T-cell (primary cell): Measurements from ENCODE around the gene CABLES1. TPM values are rescaled to one million over a fixed set of nuclear protein-coding genes. Genes with fewer than 3 reads are reported as not detected.
A peak's percentile ranks its signal among the peaks of the same experiment; 100 is the strongest.

Experiments used
- ATAC-seq, 4 experiments: fragments of 200-7000 bp in 3 of 4; fragments of 150-1000 bp in 1 of 4; cut with Tn5 transposase; replicated peaks in 1 of 4; 1 replicate in 3 of 4; 2 replicates in 1 of 4; pipeline ENCODE4 v1.10.0; 2021; ENCODE audit warnings: moderate library complexity in 3 of 4, mild to moderate bottlenecking in 2 of 4, moderate number of reproducible peaks in 1 of 4
- CTCF ChIA-PET, 2 donors: fragments of 300-600 bp; sonication (Branson Sonifier 250); formaldehyde crosslinking; loops; one replicate each; lab custom pipeline; 2022; ENCODE audit warnings: antibody characterized with exemption in 2 of 2; lab: Charles Lee
- POLR2A ChIA-PET, 2 donors: fragments of 300-600 bp; sonication (Branson Sonifier 250); formaldehyde crosslinking; loops; one replicate each; lab custom pipeline; 2022; ENCODE audit warnings: antibody characterized with exemption in 2 of 2; lab: Charles Lee
- DNase-seq, 35 experiments: peaks; one replicate each; pipeline versions ENCODE4 v3.0.0 to v3.0.0-alpha.2; 2013 to 2023
- H3K27ac ChIP-seq: one replicate; pipeline ENCODE4 v1.5.1; 2013; ENCODE audit warnings: low read length
- H3K27me3 ChIP-seq, 2 experiments: replicated peaks in 1 of 2; 1 replicate in 1 of 2; 2 replicates in 1 of 2; pipeline versions ENCODE4 v1.6.1 to v1.7.0; 2013; ENCODE audit warnings: low read length in 1 of 2, mixed read lengths in 1 of 2; ENCODE audit not compliant: control insufficient read depth in 2 of 2, insufficient read depth in 2 of 2; ENCODE audit errors: extremely low read depth in 1 of 2
- H3K36me3 ChIP-seq, 2 donors: 1 replicate in 1 of 2; 2 replicates in 1 of 2; pipeline versions ENCODE4 v1.6.1 to v1.7.0; 2013; ENCODE audit warnings: low read length in 1 of 2; ENCODE audit not compliant: control insufficient read depth in 2 of 2, insufficient read depth in 1 of 2; ENCODE audit errors: extremely low read depth in 1 of 2
- H3K4me1 ChIP-seq, 2 experiments: 1 replicate in 1 of 2; 2 replicates in 1 of 2; pipeline versions ENCODE4 v1.6.1 to v1.7.0; 2013; ENCODE audit warnings: low read length in 2 of 2, mixed read lengths in 1 of 2; ENCODE audit not compliant: insufficient read depth in 2 of 2, control insufficient read depth in 1 of 2; ENCODE audit errors: extremely low read depth in 1 of 2
- H3K4me3 ChIP-seq, 2 donors: 1 replicate in 1 of 2; 2 replicates in 1 of 2; pipeline versions ENCODE4 v1.5.1 to v1.7.0; 2013; ENCODE audit warnings: mild to moderate bottlenecking in 2 of 2, low read length in 1 of 2, moderate library complexity in 1 of 2; ENCODE audit not compliant: control insufficient read depth in 1 of 2; ENCODE audit errors: extremely low read depth in 1 of 2
- H3K9me3 ChIP-seq: 2 replicates; pipeline ENCODE4 v1.7.0; 2013
- H3K27ac Mint-ChIP-seq, 2 donors: one replicate each; pipeline ENCODE4 v1.8.0; 2020 to 2021; ENCODE audit warnings: mild to moderate bottlenecking in 2 of 2, mixed read lengths in 2 of 2
- H3K27me3 Mint-ChIP-seq, 2 donors: one replicate each; pipeline ENCODE4 v1.8.0; 2021 to 2022; ENCODE audit warnings: mixed read lengths in 2 of 2
- H3K36me3 Mint-ChIP-seq: one replicate; pipeline ENCODE4 v1.8.0; 2021; ENCODE audit warnings: mixed read lengths
- H3K4me1 Mint-ChIP-seq, 3 donors: one replicate each; pipeline ENCODE4 v1.8.0; 2020 to 2022; ENCODE audit warnings: mixed read lengths in 3 of 3, mild to moderate bottlenecking in 1 of 3
- H3K4me3 Mint-ChIP-seq, 3 donors: one replicate each; pipeline ENCODE4 v1.8.0; 2020 to 2022; ENCODE audit warnings: mild to moderate bottlenecking in 3 of 3, mixed read lengths in 3 of 3, moderate library complexity in 3 of 3
- H3K9me3 Mint-ChIP-seq, 3 donors: one replicate each; pipeline ENCODE4 v1.8.0; 2020 to 2022; ENCODE audit warnings: mixed read lengths in 3 of 3
- WGBS: methylation state at CpG from one replicate; pipeline ENCODE4 v1.1.5; 2013; ENCODE audit warnings: missing lambda C conversion rate; ENCODE audit not compliant: insufficient coverage; 5-methylcytosine and 5-hydroxymethylcytosine counted together
- total RNA-seq, 35 experiments: library from RNA in 6 of 35; stranded (reverse) in 6 of 35; fragments of 120-200 nt in 1 of 35; gene quantifications; one replicate each; pipeline versions ENCODE4 v1.2.1 to v1.2.4 and lab custom pipeline; 2013 to 2026

Gene CABLES1
- total RNA-seq, 5 donors from 2014 or later (not counting 1 experiment from before 2014, with no cell fraction given): 0.23 to 1.7 (median 0.85) TPM

DNA sequence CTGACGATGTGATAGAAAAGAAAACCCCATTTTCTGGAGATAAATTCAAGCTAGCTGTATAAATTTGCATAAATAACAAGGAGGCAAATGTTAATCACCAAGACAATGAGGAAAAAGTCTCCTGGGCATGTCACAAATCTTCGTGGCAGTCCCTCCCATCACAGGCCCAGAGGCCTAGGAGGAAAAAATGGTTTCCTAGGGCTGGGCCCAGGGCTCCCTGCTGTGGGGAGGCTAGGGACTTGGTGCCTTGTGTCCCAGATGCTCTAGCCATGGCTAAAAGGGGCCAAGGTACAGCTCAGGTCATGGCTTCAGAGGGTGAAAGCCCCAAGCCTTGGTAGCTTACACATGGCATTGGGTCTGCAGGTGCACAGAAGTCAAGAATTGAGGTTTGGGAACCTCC is 134.6 kb downstream of the CABLES1 start:
- WGBS: 86% methylated on average over 1 of the region's 2 CpGs
- Mint-ChIP-seq H3K36me3 (peaks cover 12% of the 10 kb centered on the region), H3K27ac (no peak overlapping the region)

DNA sequence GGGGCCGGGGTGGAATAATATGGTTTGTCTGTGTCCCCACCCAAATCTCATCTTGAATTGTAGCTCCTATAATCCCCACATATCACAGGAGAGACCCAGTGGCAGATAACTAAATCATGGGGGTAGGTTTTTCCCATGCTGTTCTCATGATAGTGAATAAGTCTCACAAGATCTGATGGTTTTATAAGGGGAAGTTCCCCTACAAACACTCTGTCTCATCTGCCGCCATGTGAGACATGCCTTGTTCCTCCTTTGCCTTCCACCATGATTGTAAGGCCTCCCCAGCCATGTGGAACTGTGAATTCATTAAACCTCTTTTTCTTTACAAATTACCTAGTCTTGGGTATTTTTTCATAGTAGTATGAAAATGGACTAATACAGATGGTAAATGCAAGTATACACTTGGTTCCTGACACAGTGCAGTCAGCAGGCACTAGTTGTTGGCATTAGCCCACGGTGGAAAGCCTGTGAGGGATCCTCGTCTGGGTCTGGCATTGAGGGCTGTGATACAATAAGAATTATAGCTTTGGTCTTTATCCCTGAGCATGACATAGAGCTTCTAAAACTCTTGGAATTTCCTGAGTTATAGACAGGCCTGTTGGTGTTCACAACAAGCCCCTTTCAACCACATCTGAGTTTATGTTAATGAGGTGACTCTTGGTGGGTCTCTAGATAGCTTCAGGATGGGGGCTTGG is 135.8 kb downstream of the CABLES1 start:
- POLR2A ChIA-PET: no interaction called here
- 100% methylated on average over 1 of the region's 4 CpGs for WGBS
- Mint-ChIP-seq H3K27me3 (no peaks in the 10 kb centered on the region), H3K4me3 (no peak overlapping the region), H3K4me1 (peaks cover 20 to 26% (median 23%) of the 10 kb centered on the region in 3 donors), H3K9me3 (peaks cover 7 to 30% (median 10%) of the 10 kb centered on the region in 3 donors), H3K27ac (no peak overlapping the region), H3K36me3 (peaks cover 12% of the 10 kb centered on the region)
- CTCF ChIA-PET: no interaction called here
- Histone ChIP-seq H3K27me3 (no peaks in the 10 kb centered on the region), H3K4me1 (peaks cover 0 to 9% of the 10 kb centered on the region in 2 experiments), H3K9me3 (no peaks in the 10 kb centered on the region), H3K4me3 (no peak overlapping the region), H3K27ac (no peak overlapping the region), H3K36me3 (no peaks in the 10 kb centered on the region)
- no peak for DNase-seq
- ATAC-seq: no peak

More for the DNA sequence above, 134.6 kb downstream of the CABLES1 start:
- peaks cover 7 to 30% (median 10%) of the 10 kb centered on the region in 3 donors for H3K9me3 Mint-ChIP-seq
- Histone ChIP-seq H3K36me3 (no peaks in the 10 kb centered on the region), H3K4me1 (peaks cover 0 to 9% of the 10 kb centered on the region in 2 experiments), H3K9me3 (no peaks in the 10 kb centered on the region), H3K27me3 (no peaks in the 10 kb centered on the region), H3K27ac (no peak overlapping the region), H3K4me3 (no peak overlapping the region)
- peaks cover 20 to 26% (median 23%) of the 10 kb centered on the region in 3 donors for H3K4me1 Mint-ChIP-seq
- POLR2A ChIA-PET: no interaction called here
- no peak overlapping the region for H3K4me3 Mint-ChIP-seq
- ATAC-seq: no peak
- DNase-seq: no peak
- CTCF ChIA-PET: no interaction called here
- no peaks in the 10 kb centered on the region for H3K27me3 Mint-ChIP-seq

DNA sequence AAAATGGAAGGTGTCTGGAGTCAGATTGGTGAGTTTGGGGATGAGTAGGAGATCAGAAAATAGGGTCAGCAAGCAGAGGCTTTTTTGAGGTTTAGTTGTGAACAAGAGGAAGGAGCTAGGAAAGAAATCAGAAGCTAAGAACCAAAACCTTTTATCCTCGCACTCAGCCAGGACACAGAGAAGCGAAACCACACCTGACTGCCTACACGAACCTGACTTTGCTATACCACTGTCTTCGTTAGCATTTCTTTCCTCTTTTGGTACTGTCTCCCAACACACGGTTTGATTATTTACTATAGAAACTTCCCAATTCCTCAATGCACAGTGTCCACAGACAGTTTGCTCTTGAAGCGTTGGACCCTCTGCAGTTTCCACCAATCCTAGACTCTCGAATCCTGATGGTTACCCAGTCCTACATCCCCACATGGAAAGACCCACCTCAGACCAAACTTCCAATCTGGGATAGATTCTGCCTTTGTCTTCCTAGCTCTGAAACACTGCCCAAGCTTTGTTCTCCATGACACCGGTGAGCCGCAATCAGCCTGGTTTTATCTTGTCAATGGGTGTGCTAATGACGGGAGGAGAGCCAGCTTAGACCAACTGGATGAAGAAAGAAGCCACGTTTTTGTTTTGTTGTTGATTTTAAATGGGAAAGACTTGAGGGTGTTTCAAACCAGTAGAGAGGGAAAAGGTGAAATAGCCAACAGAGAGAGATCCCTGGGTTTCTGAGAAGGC is 137.4 kb downstream of the CABLES1 start:
- Histone ChIP-seq H3K27me3 (no peaks in the 10 kb centered on the region), H3K9me3 (no peaks in the 10 kb centered on the region), H3K4me1 (peaks cover 0 to 3% of the 10 kb centered on the region in 2 experiments), H3K27ac (no peak overlapping the region), H3K4me3 (no peak overlapping the region), H3K36me3 (peaks cover 0 to 2% of the 10 kb centered on the region in 2 donors)
- Mint-ChIP-seq H3K9me3 (peaks cover 13 to 38% (median 15%) of the 10 kb centered on the region in 3 donors), H3K36me3 (peaks cover 23% of the 10 kb centered on the region), H3K4me1 (peaks cover 14 to 16% (median 14%) of the 10 kb centered on the region in 3 donors), H3K27ac (peak overlapping the region in 1 of 2 donors; percentile 25), H3K4me3 (no peak overlapping the region), H3K27me3 (no peaks in the 10 kb centered on the region)
- DNase-seq: no peak
- WGBS: 61% methylated on average over 10 of the region's 11 CpGs
- ATAC-seq: no peak
- ChIA-PET CTCF (no interaction called here), POLR2A (no interaction called here)

DNA sequence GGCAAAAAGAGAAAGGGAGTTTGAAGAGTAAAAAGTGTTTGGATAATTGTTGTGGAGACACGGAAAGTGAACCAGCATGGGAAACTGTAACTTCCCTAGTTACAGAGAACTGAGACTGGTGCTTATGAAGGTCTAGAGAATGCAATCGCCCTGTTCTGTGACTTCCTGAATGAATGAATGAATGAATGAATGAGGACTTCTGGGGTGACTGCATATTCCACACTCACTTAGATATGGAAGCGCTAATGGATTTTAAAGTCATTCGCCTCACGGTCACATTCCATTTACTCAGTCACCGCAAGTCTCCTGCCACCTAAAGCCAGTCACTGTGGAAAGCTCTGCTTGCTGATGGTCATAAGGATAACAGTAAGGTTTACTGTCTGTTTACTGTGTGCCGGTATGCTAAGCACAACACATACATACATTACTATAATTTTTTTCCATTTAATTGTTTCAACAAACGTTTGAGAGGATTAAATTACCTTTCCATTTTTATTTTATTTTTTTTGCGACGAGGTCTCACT is 138.2 kb downstream of the CABLES1 start:
- no peak for DNase-seq
- Mint-ChIP-seq H3K27me3 (no peaks in the 10 kb centered on the region), H3K4me3 (no peak overlapping the region), H3K27ac (no peak overlapping the region), H3K9me3 (peaks cover 13 to 41% (median 16%) of the 10 kb centered on the region in 3 donors), H3K36me3 (peaks cover 25% of the 10 kb centered on the region), H3K4me1 (peaks cover 6 to 9% (median 8%) of the 10 kb centered on the region in 3 donors)
- Histone ChIP-seq H3K27ac (no peak overlapping the region), H3K36me3 (peaks cover 0 to 2% of the 10 kb centered on the region in 2 donors), H3K4me3 (no peak overlapping the region), H3K9me3 (no peaks in the 10 kb centered on the region), H3K4me1 (peaks cover 0 to 3% of the 10 kb centered on the region in 2 experiments), H3K27me3 (peaks cover 0 to 4% of the 10 kb centered on the region in 2 experiments)
- no peak for ATAC-seq
- 83% methylated on average over 3 of the region's 10 CpGs for WGBS
- ChIA-PET POLR2A (no interaction called here), CTCF (no interaction called here)

DNA sequence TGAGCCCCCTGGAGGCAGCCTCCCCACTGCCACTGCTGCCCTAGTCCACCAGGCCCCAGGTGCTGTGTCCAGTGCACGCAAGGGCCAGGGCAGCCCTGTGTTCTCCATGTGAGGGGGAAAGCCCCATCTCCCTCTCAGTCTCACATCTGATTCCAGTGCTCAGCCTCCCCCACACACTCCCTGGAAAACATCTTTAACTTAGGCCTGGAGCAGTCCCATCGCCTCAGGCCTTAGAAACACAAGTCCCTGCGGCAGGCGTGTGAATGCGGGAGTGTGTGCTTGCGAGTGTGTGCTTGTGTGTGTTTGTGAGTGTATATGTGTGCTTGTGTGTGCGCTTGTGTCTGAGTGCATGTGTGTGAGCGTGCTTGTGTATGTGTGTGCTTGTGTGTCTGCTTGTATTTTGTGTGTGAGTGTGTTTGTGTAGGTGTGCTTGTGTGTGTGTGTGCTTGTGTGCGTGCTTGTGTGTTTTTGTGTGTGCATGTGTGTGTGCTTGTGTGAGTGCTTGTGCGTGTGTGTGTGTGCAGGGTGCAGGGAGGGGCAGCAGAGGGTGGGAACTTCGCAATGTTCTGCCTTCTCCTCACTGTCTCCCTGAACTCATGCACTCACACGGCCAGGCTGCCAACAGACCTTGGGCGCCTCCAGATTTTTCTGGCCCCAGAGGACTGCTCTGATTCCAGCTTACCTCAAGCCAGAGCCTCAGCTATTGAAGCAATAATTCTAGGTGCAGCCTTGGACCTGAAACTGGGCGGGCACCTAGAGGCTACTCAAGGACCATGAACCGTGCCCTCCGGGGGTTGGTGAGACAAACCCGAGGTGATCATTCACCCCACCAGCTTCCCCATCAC is 139.6 kb downstream of the CABLES1 start:
- H3K4me1 ChIP-seq: no peaks in the 10 kb centered on the region
- H3K27ac ChIP-seq: no peak overlapping the region
- H3K27me3 ChIP-seq: peaks cover 0 to 4% of the 10 kb centered on the region in 2 experiments
- ATAC-seq (no peak), DNase-seq (no peak)
- no peak overlapping the region for H3K27ac Mint-ChIP-seq
- ChIA-PET CTCF (no interaction called here), POLR2A (no interaction called here)
- H3K36me3 ChIP-seq: peaks cover 0 to 4% of the 10 kb centered on the region in 2 donors
- H3K4me3 ChIP-seq: no peak overlapping the region
- H3K9me3 Mint-ChIP-seq: peaks cover 6 to 32% (median 8%) of the 10 kb centered on the region in 3 donors
- no peak overlapping the region for H3K4me3 Mint-ChIP-seq
- H3K36me3 Mint-ChIP-seq: peaks cover 17% of the 10 kb centered on the region
- WGBS: 94% methylated on average over 15 of the region's 17 CpGs
- no peaks in the 10 kb centered on the region for H3K27me3 Mint-ChIP-seq
- H3K4me1 Mint-ChIP-seq: no peaks in the 10 kb centered on the region
- no peaks in the 10 kb centered on the region for H3K9me3 ChIP-seq

DNA sequence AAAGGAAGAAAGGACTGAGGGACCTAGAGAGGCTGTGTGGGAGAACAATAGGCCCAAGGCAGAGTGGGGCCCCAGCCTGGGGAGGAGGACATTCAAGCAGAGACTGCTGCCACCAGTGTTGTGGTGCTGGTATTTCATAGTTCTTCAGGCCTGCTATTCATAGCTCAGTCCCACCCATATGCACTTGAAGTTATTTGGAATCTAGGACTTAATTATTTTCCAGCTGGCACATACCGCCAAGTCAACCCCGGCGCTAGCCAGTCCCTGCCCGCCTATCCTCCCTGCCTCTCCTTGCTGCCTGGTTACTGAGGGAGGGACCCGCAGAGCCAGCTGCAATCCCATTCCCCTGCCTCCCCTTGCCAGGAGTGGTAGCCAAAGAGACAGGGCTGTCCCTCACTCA is 141.2 kb downstream of the CABLES1 start:
- H3K36me3 Mint-ChIP-seq: peaks cover 13% of the 10 kb centered on the region
- Histone ChIP-seq H3K4me1 (no peaks in the 10 kb centered on the region), H3K9me3 (no peaks in the 10 kb centered on the region), H3K36me3 (peaks cover 0 to 6% of the 10 kb centered on the region in 2 donors), H3K27ac (no peak overlapping the region), H3K4me3 (no peak overlapping the region), H3K27me3 (peaks cover 0 to 4% of the 10 kb centered on the region in 2 experiments)
- ATAC-seq (no peak), DNase-seq (no peak)
- H3K4me3 Mint-ChIP-seq: no peak overlapping the region
- peaks cover 6 to 21% (median 6%) of the 10 kb centered on the region in 3 donors for H3K9me3 Mint-ChIP-seq
- ChIA-PET CTCF (no interaction called here), POLR2A (no interaction called here)
- no peaks in the 10 kb centered on the region for H3K4me1 Mint-ChIP-seq
- WGBS: 100% methylated on average over 5 of the region's 5 CpGs
- H3K27me3 Mint-ChIP-seq: no peaks in the 10 kb centered on the region
- no peak overlapping the region for H3K27ac Mint-ChIP-seq
